Liver (tissue), 9 donors: ENCODE results near the gene SRCAP. TPM values are rescaled to one million over a fixed set of nuclear protein-coding genes. Genes with fewer than 3 reads are reported as not detected.

ENCODE experiments used
- DNase-seq: peaks from one replicate; pipeline ENCODE4 v3.0.0-alpha.2; 2017; ENCODE audit warnings: low spot score
- H3K27ac ChIP-seq, 2 donors: one replicate each; pipeline ENCODE4 v1.7.0; 2013; ENCODE audit warnings: inconsistent platforms in 2 of 2, low read length in 2 of 2, control low read depth in 1 of 2, low read depth in 1 of 2, mild to moderate bottlenecking in 1 of 2
- H3K27me3 ChIP-seq, 4 donors: one replicate each; pipeline versions ENCODE4 v1.6.1 to v1.7.0; 2013; ENCODE audit warnings: low read length in 3 of 4, inconsistent platforms in 1 of 4, mild to moderate bottlenecking in 1 of 4, moderate library complexity in 1 of 4; ENCODE audit not compliant: control insufficient read depth in 4 of 4, insufficient read depth in 4 of 4
- H3K36me3 ChIP-seq, 4 donors: one replicate each; pipeline versions ENCODE4 v1.6.1 to v1.7.0; 2013; ENCODE audit warnings: low read length in 3 of 4, mild to moderate bottlenecking in 3 of 4, low read depth in 1 of 4, moderate library complexity in 1 of 4; ENCODE audit not compliant: control insufficient read depth in 4 of 4, insufficient read depth in 3 of 4
- H3K4me1 ChIP-seq, 4 donors: one replicate each; pipeline versions ENCODE4 v1.6.1 to v1.7.0; 2013; ENCODE audit warnings: low read length in 3 of 4, mild to moderate bottlenecking in 3 of 4, moderate library complexity in 1 of 4; ENCODE audit not compliant: control insufficient read depth in 4 of 4, insufficient read depth in 4 of 4
- H3K4me3 ChIP-seq, 3 donors: one replicate each; pipeline versions ENCODE4 v1.6.1 to v1.7.0; 2013; ENCODE audit warnings: low read length in 3 of 3, control low read depth in 1 of 3, low read depth in 1 of 3, mild to moderate bottlenecking in 1 of 3
- H3K9ac ChIP-seq, 2 donors: one replicate each; pipeline ENCODE4 v1.7.0; 2013; ENCODE audit warnings: low read length in 2 of 2, mild to moderate bottlenecking in 2 of 2, moderate library complexity in 2 of 2, control low read depth in 1 of 2, low read depth in 1 of 2
- H3K9me3 ChIP-seq, 4 donors: one replicate each; pipeline versions ENCODE4 v1.6.1 to v1.7.0; 2013; ENCODE audit warnings: low read length in 3 of 4; ENCODE audit not compliant: control insufficient read depth in 4 of 4
- ATF3 ChIP-seq: IDR thresholded peaks from 2 replicates; pipeline ENCODE4 v1.6.1; 2016; ENCODE audit warnings: antibody characterized with exemption
- FOXA1 ChIP-seq: IDR thresholded peaks from 2 replicates; pipeline ENCODE4 v1.6.1; 2016; ENCODE audit warnings: antibody characterized with exemption
- FOXA2 ChIP-seq: IDR thresholded peaks from 2 replicates; pipeline ENCODE4 v1.6.1; 2016; ENCODE audit warnings: antibody characterized with exemption
- GABPA ChIP-seq, 2 donors: IDR thresholded peaks in 1 of 2; conservative IDR thresholded peaks in 1 of 2; 2 replicates each; pipeline ENCODE4 v1.6.1; 2016; ENCODE audit warnings: antibody characterized with exemption in 2 of 2, mild to moderate bottlenecking in 1 of 2, moderate library complexity in 1 of 2
- HNF4A ChIP-seq, 2 donors: conservative IDR thresholded peaks; 2 replicates each; pipeline ENCODE4 v1.6.1; 2016; ENCODE audit warnings: antibody characterized with exemption in 2 of 2, mild to moderate bottlenecking in 2 of 2
- HNF4G ChIP-seq: IDR thresholded peaks from 2 replicates; pipeline ENCODE4 v1.6.1; 2016; ENCODE audit warnings: antibody characterized with exemption
- JUND ChIP-seq, 2 donors: IDR thresholded peaks; 2 replicates each; pipeline ENCODE4 v1.6.1; 2016; ENCODE audit warnings: antibody characterized with exemption in 2 of 2
- NR2F2 ChIP-seq: IDR thresholded peaks from 2 replicates; pipeline ENCODE4 v1.6.1; 2016; ENCODE audit warnings: antibody characterized with exemption
- RAD21 ChIP-seq, 2 donors: IDR thresholded peaks; 2 replicates each; pipeline ENCODE4 v1.6.1; 2016; ENCODE audit warnings: antibody characterized with exemption in 2 of 2, mild to moderate bottlenecking in 2 of 2
- RXRA ChIP-seq, 2 donors: IDR thresholded peaks; 2 replicates each; pipeline ENCODE4 v1.6.1; 2017 to 2018; ENCODE audit warnings: antibody characterized with exemption in 2 of 2, mild to moderate bottlenecking in 1 of 2
- SP1 ChIP-seq: IDR thresholded peaks from 2 replicates; pipeline ENCODE4 v1.6.1; 2018; ENCODE audit warnings: antibody characterized with exemption, mild to moderate bottlenecking
- TAF1 ChIP-seq: conservative IDR thresholded peaks from 2 replicates; pipeline ENCODE4 v1.6.1; 2016; ENCODE audit warnings: antibody characterized with exemption, mild to moderate bottlenecking
- YY1 ChIP-seq: IDR thresholded peaks from 2 replicates; pipeline ENCODE4 v1.6.1; 2016; ENCODE audit warnings: antibody characterized with exemption, mild to moderate bottlenecking
- ZBTB33 ChIP-seq: IDR thresholded peaks from 2 replicates; pipeline ENCODE4 v1.6.1; 2016; ENCODE audit warnings: antibody characterized with exemption
- WGBS: extraction: QIAGEN DNeasy Blood & Tissue Kit; methylation state at CpG from one replicate; pipeline ENCODE4 v1.1.7; 2013; 5-methylcytosine and 5-hydroxymethylcytosine counted together
- polyA plus RNA-seq, 2 donors: library from polyadenylated mRNA; stranded (reverse) in 1 of 2; unstranded in 1 of 2; fragments of 200-250 nt in 1 of 2; fragments of >200 nt in 1 of 2; fragmentation: Nextera tagmentation in 1 of 2; extraction: Ambion mirVana in 1 of 2; gene quantifications; one replicate each; pipeline versions ENCODE4 v1.2.1 to v1.2.3, GENCODE V29; 2013 to 2015
- total RNA-seq, 2 donors: library from RNA; depleted of rRNA; stranded (reverse); fragments of >200 nt; gene quantifications; one replicate each; pipeline ENCODE4 v1.2.3, GENCODE V29; 2014
- TF ChIP-seq, protein P1 (sequence below): IDR thresholded peaks from 2 replicates; pipeline ENCODE4 v1.6.1; 2016; ENCODE audit warnings: antibody characterized with exemption
- TF ChIP-seq, protein P2 (sequence below): fragments of 150-350 bp; IDR thresholded peaks from 2 replicates; pipeline ENCODE4 v1.5.1; 2017; ENCODE audit warnings: improper control_type of control experiment, low read depth, low read length; ENCODE audit not compliant: missing input control
- TF ChIP-seq, protein P3 (sequence below): IDR thresholded peaks from 2 replicates; pipeline ENCODE4 v1.6.1; 2016; ENCODE audit warnings: antibody characterized with exemption, mild to moderate bottlenecking
- donor health status: healthy.
- donor health status: healthy.
- donor health status: healthy.
- donor health status: healthy.
- donor health status: healthy.

The SRCAP gene
- total and polyA plus RNA-seq, 4 donors: 7.6 to 27.7 (median 17.7) TPM

DNA sequence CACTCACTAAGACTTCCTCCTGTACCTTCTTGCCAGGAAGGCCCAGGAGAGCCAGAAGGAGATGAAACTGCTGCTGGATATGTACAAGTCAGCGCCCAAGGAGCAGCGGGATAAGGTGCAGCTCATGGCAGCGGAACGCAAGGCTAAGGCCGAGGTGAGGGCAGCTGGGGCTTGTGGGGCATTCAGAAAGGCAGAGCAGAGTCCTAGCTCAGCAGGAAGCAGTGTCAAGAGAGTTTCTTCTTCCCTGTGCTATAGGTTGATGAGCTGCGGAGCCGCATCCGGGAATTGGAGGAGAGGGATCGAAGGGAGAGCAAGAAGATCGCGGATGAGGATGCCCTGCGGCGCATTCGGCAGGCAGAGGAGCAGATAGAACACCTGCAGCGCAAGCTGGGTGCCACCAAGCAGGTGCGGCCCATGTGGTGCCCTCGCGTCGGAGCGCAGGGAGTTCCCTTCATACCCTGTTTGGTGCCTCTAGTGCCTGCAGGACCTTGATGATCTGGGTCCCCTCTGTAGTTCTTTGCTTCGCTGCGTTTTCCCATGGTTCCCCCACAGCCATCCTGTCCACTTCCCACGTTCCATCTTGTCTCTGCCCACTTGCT is 69.7 kb downstream of the SRCAP start:
- peaks cover 44 to 95% (median 78%) of the 10 kb centered on the region in 4 donors for H3K36me3 ChIP-seq
- TF ChIP-seq GABPA (IDR thresholded peaks at IDR 0.05 in 1 of 2, conservative IDR thresholded peaks at IDR 0.05 in 1 of 2): no peak
- TF ChIP-seq TAF1: no peak
- no peak for TF ChIP-seq NR2F2
- TF ChIP-seq ZBTB33: no peak
- no peak for TF ChIP-seq YY1
- TF ChIP-seq HNF4G: no peak
- TF ChIP-seq RXRA (IDR thresholded peaks at IDR 0.05): no peak
- TF ChIP-seq, protein P1, sequence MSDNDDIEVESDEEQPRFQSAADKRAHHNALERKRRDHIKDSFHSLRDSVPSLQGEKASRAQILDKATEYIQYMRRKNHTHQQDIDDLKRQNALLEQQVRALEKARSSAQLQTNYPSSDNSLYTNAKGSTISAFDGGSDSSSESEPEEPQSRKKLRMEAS: no peak
- TF ChIP-seq, protein P2, sequence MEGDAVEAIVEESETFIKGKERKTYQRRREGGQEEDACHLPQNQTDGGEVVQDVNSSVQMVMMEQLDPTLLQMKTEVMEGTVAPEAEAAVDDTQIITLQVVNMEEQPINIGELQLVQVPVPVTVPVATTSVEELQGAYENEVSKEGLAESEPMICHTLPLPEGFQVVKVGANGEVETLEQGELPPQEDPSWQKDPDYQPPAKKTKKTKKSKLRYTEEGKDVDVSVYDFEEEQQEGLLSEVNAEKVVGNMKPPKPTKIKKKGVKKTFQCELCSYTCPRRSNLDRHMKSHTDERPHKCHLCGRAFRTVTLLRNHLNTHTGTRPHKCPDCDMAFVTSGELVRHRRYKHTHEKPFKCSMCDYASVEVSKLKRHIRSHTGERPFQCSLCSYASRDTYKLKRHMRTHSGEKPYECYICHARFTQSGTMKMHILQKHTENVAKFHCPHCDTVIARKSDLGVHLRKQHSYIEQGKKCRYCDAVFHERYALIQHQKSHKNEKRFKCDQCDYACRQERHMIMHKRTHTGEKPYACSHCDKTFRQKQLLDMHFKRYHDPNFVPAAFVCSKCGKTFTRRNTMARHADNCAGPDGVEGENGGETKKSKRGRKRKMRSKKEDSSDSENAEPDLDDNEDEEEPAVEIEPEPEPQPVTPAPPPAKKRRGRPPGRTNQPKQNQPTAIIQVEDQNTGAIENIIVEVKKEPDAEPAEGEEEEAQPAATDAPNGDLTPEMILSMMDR: no peak
- TF ChIP-seq HNF4A (conservative IDR thresholded peaks at IDR 0.05): no peak
- no peak for TF ChIP-seq RAD21 (IDR thresholded peaks at IDR 0.05)
- no peak for TF ChIP-seq JUND (IDR thresholded peaks at IDR 0.05)
- no peak for TF ChIP-seq ATF3
- no peak for TF ChIP-seq SP1
- no peak for TF ChIP-seq FOXA1
- WGBS: 96% methylated on average over 23 of the region's 23 CpGs
- no peaks in the 10 kb centered on the region for H3K27me3 ChIP-seq
- no peak overlapping the region for H3K27ac ChIP-seq
- H3K9me3 ChIP-seq: no peaks in the 10 kb centered on the region
- H3K4me3 ChIP-seq: no peak overlapping the region
- H3K4me1 ChIP-seq: peaks cover 0 to 7% (median 2%) of the 10 kb centered on the region in 4 donors
- no peak for DNase-seq
- H3K9ac ChIP-seq: no peak overlapping the region

DNA sequence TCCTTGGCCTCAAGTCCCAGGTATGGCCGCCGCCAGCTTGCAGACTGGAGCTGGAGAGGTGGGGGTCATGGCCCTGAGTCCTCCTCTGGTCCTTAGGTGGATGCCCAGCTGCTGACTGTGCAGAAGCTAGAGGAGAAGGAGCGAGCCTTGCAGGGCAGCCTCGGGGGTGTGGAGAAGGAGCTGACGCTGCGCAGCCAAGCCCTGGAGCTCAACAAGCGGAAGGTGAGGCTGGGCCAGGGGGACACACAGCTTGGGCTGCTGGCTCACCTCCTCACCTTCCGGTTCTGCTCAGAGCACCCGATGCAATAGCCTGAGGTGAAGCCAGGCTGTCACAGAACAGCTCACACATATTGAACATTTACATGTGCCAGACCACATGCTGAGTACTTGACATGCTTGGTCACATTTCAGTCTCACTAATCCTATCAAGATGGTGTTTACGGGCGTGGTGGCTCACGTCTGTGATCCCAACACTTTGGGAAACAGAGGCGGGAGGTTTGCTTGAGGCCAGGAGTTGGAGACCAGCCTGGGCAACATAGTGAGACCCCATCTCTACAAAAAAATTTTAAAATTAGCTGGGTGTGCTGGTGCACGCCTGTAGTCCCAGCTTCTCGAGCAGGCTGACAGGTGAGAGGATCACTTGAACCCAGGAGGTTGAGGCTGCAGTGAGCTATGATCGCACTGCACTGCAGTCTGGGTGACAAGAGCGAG is 70.6 kb downstream of the SRCAP start:
- DNase-seq: no peak
- no peak overlapping the region for H3K9ac ChIP-seq
- 96% methylated on average over 17 of the region's 17 CpGs for WGBS
- no peak overlapping the region for H3K4me3 ChIP-seq
- no peaks in the 10 kb centered on the region for H3K27me3 ChIP-seq
- peaks cover 0 to 3% (median under 1%) of the 10 kb centered on the region in 4 donors for H3K4me1 ChIP-seq
- no peak for TF ChIP-seq HNF4A (conservative IDR thresholded peaks at IDR 0.05)
- no peak for TF ChIP-seq ZBTB33
- TF ChIP-seq JUND (IDR thresholded peaks at IDR 0.05): no peak
- TF ChIP-seq HNF4G: no peak
- no peak for TF ChIP-seq FOXA2
- no peak for TF ChIP-seq YY1
- TF ChIP-seq RXRA (IDR thresholded peaks at IDR 0.05): no peak
- TF ChIP-seq, protein P2: no peak
- TF ChIP-seq NR2F2: no peak
- TF ChIP-seq, protein P3, sequence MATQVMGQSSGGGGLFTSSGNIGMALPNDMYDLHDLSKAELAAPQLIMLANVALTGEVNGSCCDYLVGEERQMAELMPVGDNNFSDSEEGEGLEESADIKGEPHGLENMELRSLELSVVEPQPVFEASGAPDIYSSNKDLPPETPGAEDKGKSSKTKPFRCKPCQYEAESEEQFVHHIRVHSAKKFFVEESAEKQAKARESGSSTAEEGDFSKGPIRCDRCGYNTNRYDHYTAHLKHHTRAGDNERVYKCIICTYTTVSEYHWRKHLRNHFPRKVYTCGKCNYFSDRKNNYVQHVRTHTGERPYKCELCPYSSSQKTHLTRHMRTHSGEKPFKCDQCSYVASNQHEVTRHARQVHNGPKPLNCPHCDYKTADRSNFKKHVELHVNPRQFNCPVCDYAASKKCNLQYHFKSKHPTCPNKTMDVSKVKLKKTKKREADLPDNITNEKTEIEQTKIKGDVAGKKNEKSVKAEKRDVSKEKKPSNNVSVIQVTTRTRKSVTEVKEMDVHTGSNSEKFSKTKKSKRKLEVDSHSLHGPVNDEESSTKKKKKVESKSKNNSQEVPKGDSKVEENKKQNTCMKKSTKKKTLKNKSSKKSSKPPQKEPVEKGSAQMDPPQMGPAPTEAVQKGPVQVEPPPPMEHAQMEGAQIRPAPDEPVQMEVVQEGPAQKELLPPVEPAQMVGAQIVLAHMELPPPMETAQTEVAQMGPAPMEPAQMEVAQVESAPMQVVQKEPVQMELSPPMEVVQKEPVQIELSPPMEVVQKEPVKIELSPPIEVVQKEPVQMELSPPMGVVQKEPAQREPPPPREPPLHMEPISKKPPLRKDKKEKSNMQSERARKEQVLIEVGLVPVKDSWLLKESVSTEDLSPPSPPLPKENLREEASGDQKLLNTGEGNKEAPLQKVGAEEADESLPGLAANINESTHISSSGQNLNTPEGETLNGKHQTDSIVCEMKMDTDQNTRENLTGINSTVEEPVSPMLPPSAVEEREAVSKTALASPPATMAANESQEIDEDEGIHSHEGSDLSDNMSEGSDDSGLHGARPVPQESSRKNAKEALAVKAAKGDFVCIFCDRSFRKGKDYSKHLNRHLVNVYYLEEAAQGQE: no peak
- no peak for TF ChIP-seq TAF1
- TF ChIP-seq GABPA (IDR thresholded peaks at IDR 0.05 in 1 of 2, conservative IDR thresholded peaks at IDR 0.05 in 1 of 2): no peak
- TF ChIP-seq SP1: no peak
- no peak for TF ChIP-seq RAD21 (IDR thresholded peaks at IDR 0.05)
- no peak overlapping the region for H3K27ac ChIP-seq
- H3K36me3 ChIP-seq: peaks cover 41 to 92% (median 74%) of the 10 kb centered on the region in 4 donors
- H3K9me3 ChIP-seq: no peaks in the 10 kb centered on the region
